Left forelimb (tissue), 1 donor: Measurements from ENCODE around the gene ASGR1.
"Not testable (repeated sequence)": the region's sequence is repeated elsewhere in the genome, so short reads cannot be mapped to it uniquely, and the experiment has no call there.

Experiments
- DNase-seq: peaks from one replicate; pipeline ENCODE4 v3.0.0-alpha.2; 2018; ENCODE audit warnings: low spot score

ASGR1 gene

DNA sequence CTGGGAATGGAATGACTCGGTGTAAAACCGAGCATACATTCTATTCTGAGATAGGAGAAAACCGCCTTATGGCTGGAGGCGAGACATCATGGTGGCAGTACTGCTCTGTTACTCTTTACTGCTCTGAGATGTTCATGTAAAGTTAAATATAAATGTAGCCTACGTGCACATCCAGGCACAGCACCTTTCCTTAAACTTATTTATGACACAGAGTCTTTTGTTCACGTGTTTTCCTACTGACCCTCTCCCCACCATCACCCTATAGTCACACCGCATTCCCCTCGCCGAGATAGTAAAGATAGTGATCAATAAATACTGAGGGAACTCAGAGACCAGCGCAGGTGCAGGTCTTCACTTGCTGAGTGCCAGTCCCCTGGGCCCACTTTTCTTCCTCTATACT lies 19.6 kb downstream of the ASGR1 start:
- DNase-seq = not testable (repeated sequence)

DNA sequence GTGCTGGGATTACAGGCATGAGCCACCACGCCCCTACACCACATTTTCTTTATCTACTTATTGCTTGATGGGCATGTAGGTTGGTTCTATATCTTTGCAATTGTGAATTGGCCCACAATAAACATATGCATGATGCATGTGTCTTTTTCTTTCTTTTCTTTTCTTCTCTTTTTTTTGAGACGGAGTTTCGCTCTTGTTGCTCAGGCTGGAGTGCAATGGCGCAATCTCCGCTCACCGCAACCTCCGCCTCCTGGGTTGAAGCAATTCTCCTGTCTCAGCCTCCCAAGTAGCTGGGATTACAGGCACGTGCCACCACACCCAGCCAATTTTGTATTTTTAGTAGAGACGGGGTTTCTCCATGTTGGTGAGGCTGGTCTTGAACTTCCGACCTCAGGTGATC lies 20.7 kb downstream of the ASGR1 start:
- DNase-seq = not testable (repeated sequence)

DNA sequence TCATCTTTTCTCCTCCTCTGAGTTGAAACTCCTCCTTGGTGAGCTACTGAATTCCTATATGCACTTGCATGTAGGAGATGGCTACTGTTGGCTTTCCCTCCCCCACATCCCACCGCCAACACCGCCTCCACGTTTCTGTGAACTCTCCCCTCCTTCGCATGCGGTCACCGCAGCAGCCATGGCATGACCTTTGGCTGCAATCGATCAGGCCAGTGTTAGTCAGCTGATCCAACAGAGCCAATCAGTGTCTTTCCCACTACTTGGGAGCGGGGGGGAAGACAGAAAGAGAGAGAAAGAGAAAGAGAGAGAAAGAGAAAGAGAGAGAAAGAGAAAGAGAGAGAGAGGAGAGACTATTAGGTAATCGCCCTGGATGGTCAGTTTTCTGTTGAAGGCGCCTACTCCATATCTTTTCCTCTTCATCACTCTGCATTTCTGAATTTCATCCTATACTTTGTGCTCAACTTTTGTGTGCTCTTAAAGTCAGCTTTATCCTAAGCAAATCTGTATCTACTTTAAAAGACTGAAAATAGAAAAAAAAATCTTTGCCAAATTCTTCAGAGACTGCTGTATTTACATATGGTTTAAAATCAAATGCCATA lies 22.7 kb downstream of the ASGR1 start:
- no peak for DNase-seq

DNA sequence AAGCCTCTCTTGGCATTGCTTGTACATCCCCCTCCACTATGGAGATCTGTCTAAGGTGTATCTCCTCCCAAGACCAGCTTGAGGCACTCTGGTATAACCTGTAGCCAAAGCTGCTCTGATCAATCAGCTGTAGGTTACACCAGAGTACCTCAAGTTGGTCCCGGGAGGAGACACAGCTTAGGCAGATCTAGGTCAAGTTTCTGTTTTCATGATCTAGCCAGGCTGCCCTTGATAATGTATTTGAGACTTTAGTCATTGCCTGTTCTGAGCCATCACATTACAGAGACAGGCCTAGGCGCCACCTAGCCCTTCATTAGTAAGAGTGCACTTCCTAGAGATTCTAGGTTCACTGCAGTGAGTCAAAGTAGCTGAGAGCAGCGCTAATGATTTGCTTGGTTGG lies 31.4 kb downstream of the ASGR1 start:
- no peak for DNase-seq

DNA sequence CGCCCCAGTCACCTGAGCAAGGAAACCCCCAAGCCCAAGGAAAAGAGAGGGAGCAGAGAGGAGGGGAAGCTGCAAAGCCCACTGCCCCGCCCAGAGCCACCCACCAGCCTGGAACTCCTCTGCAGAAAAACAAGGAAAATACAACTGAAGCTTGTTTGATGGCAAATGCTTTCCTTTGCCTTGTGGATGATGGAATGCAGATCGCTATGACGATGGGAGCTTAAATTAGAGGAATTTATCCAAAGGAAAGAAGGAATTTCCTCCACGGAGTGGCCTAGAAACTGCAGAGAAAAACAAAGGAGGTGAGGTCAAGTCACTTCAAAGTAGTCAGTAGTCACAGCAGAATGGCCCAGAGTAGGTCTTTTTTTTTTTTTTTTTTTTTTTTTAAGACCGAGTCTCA lies 33.1 kb downstream of the ASGR1 start:
- DNase-seq = no peak

DNA sequence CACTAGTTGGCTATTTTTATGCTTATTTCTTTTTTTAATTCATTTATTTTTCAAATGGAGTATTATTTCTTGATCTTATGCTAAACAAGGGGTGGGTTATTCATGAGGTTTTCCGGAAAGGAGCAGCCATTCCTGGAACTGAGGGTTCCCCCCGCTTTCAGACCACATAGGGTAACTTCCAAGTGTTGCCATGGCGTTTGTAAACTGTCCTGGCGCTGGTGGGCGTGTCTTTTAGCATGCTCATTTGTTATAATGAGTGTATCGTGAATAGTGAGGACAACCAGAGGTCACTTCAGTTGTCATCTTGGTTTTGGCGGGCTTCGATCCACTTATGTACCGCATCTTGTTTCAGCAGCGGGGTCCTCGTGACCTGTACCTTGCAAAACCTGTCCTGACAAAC lies 35.0 kb downstream of the ASGR1 start:
- DNase-seq = no peak

DNA sequence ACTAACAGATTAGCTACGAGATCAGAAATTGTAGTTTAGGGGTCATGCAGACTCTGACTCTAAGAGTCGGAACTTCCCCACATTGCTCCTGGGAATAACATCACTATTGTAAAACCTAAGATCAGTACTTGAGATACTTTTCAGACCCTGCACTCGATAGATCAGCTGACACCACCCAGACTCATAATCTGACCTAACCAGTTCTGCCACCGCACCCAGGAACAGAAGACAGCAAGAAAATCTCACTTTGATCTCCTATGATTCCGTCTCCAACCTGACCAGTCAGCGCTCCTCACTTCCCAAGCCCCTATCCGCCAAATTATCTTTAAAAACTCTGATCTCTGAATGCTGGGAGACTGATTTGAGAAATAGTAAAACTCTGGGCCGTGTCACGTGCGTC lies 37.3 kb downstream of the ASGR1 start:
- no peak for DNase-seq

DNA sequence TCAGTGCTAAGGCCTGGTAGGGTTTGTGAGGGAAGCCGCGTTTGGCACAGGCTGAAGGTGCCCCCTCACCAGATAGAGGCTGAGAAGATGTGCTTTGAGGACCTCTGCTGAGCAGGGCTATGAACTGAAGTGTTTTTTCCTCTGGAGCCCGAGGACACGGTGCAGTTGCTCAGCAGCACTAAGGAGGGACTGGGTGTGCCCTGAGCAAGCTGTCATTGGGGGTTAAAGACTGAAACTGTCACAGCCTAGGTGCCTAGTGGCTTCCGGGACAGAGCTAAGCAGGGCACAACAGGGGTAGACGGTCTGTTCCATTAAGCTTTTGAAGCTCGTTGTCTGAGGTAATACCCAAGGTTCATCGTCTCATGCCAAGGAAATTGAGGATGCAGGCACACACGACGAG lies 39.8 kb downstream of the ASGR1 start:
- DNase-seq = no peak

DNA sequence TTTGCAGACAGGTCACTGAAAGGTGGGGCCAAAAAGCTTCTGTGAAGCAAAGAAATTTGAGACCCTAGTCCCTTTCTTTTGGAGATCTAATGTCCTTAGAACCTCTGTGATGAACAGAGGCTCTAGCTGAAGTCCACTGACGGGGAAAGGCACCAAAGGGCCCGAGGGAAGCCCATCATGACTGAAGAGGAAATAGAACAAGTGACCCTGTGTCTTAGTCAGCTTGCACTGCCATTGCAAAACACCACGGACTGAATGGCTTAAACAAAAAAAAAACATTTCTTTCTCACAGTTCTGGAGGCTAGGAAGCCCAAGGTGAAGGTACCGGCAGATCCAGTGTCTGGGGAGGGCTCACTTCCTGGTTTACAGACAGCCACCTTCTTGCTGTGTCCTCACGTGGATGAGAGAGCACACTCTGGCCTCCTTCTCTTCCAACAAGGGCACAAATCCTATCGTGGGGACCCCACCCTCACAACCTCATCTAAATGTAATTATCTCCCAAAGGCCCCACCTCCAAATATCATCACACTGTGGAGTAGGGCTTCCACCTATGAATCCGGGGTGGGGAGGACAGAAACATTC lies 40.3 kb downstream of the ASGR1 start:
- no peak for DNase-seq

DNA sequence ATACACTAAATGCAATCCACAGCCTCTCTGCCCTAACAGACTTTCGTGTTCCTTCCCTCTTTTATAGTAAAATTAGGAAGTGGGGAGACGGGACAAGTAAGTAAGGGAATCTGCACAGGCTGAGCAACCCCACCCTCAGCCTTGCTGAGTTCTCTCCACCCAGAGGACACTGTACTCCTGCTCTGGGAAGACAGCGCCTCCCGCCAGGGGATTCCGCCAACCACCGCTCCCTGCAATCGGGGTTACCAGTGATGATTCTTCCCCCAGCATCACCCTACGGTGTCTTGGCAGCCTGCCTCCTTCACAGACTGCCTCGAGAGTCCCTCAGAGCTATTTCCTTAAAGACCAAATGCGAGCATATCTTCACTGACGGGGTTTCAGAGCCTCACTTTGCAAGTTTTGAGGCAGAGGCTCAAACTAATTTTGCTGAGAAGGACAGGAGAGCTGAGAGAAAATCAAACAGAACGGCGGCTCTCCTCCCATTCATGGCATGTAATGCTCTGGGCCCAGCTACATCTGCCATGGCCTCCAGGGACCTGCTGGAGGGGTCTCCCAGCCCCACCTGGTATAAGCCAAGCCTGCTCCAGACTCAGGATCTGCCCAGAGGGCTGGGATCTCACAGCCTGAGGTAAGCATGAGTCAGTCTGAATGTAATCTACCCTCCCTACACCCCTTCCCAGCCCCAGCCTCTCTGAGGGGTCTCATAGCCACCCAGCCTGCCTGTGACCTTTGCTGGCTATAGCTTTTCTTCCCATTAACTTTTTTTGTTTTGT lies 41.8 kb downstream of the ASGR1 start:
- DNase-seq = no peak

DNA sequence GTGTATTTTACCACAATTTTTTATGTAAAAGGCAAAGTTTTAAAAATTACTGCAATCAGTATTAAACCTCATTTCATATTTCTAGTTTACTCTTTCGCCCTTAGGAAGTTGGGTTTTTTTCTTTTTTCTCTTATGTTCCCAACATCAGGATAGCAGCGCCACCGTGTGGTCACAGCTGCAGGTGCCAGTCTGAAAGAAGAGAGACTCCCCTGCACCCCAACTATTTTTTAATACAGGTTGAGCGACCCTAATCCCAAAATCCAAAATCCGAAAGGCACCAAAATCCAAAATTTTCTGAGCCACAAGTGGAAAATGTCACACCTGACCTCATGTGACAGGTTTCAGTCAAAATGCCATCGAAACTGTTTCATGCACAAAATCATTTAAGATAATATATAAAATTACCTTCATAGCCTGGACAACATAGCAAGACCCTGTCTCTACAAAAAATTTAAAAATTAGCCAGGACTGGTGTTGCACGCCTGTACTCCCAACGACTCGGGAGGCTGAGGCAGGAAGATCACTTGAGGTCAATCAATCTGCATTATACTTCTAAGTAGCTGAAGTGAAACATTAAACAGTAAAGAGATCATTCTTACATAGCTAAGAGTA lies 42.8 kb downstream of the ASGR1 start:
- DNase-seq = no peak

DNA sequence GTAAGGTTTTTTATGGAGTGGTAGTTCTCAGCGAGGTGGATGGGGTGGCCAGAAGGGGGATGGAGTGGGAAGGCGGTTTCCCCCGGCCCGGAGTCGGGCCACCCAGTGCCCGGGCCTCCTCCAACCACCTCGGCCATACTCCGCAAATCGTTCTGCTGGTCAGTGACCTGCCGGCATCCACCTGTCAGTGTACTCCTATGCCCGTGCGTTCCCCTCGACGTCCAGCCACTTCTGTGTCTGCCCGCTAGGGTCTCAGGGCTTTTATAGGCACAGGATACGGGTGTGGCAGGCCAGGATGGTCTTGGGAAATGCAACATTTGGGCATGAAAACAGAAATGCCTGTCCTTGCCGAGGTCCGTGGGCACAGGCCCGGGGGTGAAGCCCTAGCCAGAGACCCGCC lies 45.3 kb downstream of the ASGR1 start:
- no peak for DNase-seq

DNA sequence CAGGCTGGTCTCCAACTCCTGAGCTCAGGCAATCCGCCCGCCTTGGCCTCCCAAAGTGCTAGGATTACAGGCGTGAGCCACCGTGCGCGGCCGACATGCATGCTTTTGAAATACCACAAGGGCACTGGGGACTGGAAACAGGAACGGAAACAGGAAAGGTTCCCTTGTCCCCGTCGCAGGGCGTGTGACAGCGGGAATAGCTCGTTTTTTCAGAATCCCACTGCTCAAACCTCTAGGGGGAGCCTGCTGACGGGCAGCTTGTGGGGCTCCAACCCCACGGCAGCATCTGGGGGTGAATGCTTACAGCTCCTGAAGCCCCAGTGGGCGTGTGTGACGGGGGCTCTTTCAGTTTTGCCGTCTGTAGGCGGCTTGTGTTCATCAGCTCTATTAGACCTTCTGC lies 45.7 kb downstream of the ASGR1 start:
- no peak for DNase-seq

DNA sequence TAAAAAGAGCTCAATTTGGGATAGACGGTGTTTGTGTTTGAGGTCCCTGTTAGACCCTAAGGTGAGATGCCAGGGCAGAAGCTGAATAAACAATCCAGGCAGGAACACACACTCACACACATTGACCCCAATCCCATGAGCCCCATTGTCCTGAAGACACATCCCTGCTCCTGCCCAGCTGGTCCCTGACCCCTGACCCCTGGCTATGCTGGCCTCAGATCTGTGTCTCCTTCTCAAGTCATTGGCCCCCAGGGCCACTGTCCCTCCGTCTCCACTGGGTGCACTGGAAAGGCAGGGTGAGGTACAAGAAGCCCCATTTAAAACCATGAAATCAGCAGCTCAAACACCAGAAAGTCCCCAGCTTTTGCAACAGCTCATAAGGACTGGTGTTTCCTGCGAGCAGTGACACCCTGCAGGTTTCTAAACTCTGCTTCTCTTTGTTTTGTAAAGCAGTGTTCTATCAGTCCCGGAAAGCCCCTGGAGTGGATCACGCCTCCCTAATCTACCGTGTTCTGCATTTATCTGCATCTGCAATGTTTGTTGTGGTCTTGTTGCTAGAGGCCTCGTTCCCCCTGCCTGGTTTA lies 46.6 kb downstream of the ASGR1 start:
- no peak for DNase-seq

DNA sequence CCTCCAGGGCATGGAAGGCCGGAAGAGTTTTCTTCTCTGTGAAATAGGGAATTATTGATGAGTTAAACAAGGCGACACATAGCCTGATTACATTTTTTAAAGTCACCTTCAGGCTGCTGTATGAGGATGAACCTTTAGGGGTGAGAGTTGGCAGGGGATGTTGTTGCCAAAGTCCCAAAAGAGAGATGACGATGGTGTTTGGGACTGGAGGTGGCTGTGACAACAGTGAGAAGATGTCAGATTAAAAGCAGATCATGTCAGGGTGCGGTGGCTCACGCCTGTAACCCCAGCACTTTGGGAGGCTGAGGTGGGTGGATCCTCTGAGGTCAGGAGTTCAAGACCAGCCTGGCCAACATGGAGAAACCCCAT lies 47.8 kb downstream of the ASGR1 start:
- DNase-seq = no peak

DNA sequence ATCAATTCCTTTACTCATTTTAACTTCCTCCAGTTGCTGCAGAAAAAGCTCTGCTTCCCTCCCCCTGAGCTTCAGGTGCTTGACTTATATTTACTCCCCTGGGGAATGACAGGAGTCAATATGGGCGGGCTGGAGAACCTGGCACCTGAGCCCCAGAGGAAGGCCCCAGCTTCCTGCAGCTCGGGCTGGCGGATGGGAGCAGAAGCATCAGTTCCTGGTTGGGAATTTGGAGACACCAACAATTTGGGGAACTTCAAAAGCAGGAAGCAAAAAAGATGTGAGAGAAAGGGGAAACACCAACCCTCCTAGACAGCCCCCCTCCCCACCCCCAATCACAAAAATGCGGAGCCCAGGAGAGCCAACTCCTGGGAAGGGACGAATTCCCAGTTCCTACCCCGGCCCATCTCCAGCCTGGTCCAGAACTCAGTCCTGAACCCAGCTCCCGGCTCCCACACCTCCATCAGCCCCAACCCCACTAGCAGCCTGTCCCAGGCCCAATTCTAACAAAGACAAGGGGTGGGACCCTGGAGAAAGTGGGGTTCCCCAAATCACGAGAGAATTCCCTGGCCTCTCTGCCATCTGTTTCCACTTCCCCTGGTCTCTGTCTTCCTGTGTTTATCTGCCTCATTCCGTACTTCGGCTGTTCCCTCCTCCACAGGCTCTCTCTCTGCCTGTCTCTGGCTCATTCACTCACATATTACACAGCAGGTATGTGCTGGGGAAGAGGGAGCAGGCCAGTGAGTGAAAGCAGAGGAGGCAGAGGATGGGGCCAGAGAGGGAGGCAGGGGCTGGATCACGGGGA lies 48.3 kb downstream of the ASGR1 start:
- no peak for DNase-seq

DNA sequence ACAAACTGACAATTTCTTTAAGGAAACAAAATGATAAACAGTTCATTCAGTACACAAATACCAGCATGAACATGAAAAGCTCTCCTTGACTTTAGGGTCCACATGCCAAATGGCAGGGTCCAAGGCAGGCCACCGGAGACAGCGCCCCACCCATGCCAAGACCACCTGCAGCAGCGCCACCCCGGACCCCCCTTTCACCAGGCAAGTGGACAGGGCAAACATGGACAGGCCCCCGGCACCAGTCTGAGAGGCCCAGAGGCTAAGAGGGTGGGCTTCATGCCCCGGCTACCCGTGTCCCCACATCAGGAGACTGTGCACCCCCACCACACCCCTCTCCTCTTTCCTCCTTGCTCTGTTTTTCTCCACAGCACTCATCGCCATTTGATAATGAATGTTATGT lies 49.9 kb downstream of the ASGR1 start:
- DNase-seq = no peak

DNA sequence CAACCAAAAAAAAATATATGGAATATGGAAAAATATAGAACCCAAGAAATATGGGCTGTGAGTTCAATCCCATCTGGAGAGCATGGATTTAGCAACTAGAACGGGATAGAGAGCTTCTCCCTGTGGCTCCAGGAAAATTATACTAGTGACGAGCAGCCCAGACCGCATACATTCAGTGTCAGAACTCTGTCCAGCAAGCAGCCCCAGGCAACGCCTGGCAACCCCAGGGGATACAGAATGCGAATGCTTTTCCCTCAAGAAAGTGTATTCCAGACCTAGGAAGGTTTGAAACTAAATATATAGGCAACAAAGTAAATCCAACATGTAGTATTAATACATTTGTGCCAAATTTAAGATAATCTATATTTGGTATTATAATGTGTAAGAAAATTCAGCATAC lies 51.0 kb downstream of the ASGR1 start:
- DNase-seq = no peak

DNA sequence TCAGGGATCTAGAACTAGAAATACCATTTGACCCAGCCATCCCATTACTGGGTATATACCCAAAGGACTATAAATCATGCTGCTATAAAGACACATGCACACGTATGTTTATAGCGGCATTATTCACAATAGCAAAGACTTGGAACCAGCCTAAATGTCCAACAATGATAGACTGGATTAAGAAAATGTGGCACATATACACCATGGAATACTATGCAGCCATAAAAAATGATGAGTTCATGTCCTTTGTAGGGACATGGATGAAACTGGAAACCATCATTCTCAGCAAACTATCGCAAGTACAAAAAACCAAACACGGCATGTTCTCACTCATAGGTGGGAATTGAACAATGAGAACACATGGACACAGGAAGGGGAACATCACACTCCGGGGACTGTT lies 51.7 kb downstream of the ASGR1 start:
- not testable (repeated sequence) for DNase-seq

DNA sequence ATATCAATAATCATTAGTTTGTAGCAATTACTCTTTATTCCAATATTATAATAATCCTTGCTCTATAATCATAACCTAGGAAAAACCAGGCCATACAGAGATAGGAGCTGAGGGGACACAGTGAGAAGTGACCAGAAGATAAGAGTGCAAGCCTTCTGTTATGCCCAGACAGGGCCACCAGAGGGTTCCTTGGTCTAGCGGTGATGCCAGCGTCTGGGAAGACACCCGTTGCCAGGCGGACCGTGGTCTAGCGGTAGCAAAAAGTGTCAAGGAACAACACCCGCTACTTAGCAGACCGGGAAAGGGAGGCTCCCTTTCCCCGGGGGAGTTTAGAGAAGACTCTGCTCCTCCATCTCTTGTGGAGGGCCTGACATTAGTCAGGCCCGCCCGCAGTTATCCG lies 52.8 kb downstream of the ASGR1 start:
- DNase-seq = not testable (repeated sequence)

DNA sequence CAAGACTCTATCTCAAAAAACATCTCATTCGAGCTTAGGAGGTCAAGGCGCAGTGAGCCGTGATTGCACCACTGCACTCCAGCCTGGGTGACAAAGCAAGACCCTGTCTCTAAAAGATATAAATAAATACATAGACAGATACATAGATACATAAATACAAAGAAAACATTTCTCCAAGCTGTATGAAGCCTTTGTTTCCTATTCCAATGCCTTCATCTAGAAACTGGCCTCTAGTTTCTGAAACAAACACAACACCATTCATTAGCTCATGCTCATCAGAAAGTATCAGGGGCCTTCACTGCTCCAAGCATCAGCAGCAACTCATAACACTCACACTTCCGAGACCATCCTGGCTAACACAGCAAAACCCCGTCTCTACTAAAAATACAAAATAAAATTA lies 54.2 kb downstream of the ASGR1 start:
- no peak for DNase-seq

DNA sequence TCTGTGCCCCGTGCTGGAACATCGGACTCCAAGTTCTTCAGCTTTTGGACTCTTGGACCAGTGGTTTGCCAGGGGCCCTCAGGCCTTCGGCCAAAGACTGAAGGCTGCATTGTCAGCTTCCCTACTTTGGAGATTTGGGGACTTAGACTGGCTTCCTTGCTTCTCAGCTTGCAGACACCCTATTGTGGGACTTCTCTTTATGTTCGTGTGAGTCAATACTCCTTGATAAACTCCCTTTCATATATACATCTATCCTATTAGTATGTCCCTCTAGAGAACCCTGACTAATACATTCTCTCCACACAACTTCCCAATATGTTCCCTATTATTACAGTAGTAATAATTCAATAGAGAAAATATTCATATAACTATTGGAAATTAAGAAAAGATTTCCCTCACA lies 55.3 kb downstream of the ASGR1 start:
- no peak for DNase-seq
